ENCODE measurements around the gene KSR1. TPM values are rescaled to one million over a fixed set of nuclear protein-coding genes. Genes with fewer than 3 reads are reported as not detected.

The KSR1 gene
- total and polyA plus RNA-seq, 10 of the 15 experiments (the other 5 are each of a cell fraction or from before 2014, with no cell fraction given) = 0.97 to 66.6 (median 22.9) TPM

DNA sequence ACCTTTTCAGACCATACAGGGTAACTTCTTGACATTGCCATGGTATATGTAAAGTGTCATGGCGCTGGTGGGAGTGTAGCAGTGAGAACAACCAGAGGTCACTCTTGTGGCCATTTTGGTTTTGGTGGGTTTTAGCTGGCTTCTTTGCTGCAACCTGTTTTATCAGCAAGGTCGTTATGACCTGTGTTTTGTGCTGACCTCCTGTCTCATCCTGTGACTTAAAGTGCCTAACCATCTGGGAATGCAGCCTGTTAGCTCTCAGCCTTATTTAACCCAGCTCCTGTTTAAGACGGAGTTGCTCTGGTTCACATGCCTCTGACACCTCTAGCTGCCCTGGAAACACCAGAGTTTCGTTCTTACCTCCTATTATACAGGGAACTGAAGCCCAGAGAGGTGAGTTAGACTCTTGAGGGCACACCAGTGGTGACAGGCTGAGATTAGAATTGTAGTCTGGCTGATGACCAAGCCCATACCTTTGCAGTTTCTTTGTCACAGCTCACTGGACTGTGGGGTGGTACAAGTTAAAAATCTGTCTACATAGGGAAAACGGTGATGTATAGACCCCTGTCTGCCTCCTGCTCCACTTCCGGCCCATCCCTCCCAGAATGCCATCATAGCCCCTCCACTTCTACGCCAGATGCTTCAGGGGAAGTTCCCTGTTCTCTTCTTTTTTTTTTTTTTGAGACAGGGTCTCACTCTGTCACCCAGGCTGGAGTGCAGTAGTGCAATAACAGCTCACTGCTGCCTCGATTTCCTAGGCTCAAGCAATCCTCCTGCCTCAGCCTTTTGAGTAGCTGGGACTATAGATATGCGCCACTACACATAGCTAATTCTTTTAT, 21.0 kb downstream of the KSR1 start (continued):
- no peak for TF ChIP-seq IRF5 (IDR thresholded peaks at IDR 0.05; ENCODE audit: borderline replicate concordance)
- TF ChIP-seq GATAD2B (conservative IDR thresholded peaks at IDR 0.05; ENCODE audit: low read depth) = peak; percentile 47; the same call in 1 of the 2 replicates

DNA sequence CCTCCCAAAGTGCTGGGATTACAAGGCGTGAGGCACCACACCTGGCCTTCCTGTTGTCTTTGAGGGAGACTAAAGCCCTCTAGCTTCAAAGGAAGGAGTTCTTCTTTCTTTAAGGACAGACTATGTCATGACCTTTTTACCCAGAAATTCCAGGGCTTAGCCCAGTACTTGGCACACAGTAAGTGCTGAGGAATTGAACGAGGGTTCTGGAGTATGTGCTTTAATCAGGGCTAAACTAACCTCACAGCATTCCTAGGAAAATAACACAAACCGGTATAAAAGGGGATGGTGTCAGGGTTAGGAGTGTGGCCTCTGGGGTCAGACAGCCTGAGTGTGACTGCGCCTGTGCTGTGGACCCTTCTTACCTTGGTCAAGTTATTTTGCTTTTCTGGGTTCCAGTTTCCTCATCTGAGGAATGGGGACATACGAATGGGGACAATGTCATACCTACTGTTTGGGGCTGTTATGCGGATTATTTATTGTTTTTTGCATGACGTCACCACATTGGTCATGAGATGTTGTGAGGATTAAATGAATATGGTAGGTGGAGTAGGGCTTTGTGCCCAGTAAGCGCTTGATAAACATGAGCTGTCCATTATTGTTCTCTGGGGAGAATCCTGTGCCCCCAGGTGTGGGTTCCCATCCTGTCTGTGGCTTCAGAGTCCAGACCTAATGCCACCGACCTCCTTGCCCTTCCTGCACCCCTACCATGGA, 21.9 kb downstream of the KSR1 start:
- no peak for FAIRE-seq
- in situ Hi-C loops (cut with MboI) = loop anchor here (25.0 kb wide), 2 partner anchors 1084 to 1409 kb away; partner anchors contain the start of genes FLOT2, PIGS and UNC119
- ATAC-seq = no peak

More for the DNA sequence above, 21.9 kb downstream of the KSR1 start:
- H3K27ac ChIP-seq (ENCODE audit: control insufficient read depth, insufficient read depth) = peak overlapping the region; percentile 29
- no peak for DNase-seq (ENCODE audit: low read depth, low spot score)
- H3K27me3 ChIP-seq (replicated peaks in 1 of 2; ENCODE audit: control insufficient read depth in 2 of 2, insufficient read depth in 2 of 2, low read length in 1 of 2) = no peaks in the 10 kb centered on the region
- intact Hi-C loops (cut with micrococcal nuclease; ENCODE audit: unreplicated experiment) = loop anchor here (1.0 kb wide), 2 partner anchors 10 to 66 kb away; no protein-coding TSS in a partner anchor
- H3K79me2 ChIP-seq (ENCODE audit: control insufficient read depth, insufficient read depth, low read length) = peaks cover 82% of the 10 kb centered on the region
- no peak overlapping the region for H2AFZ ChIP-seq (ENCODE audit: control insufficient read depth, low read depth, low read length)
- H3K9ac ChIP-seq (ENCODE audit: control insufficient read depth, insufficient read depth, low read length) = no peak overlapping the region
- CTCF ChIA-PET = interaction anchor here (1.1 to 7.3 kb wide), 10 partner anchors 9 to 240 kb away, joined by 3 to 69 read pairs (median 5); partner anchors contain the start of gene KSR1
- peaks cover 0 to 9% of the 10 kb centered on the region in 2 experiments; a peak in 1 of 4 replicates for H3K36me3 ChIP-seq (ENCODE audit: control insufficient read depth in 2 of 2, insufficient read depth in 2 of 2, low read length in 1 of 2)
- peak overlapping the region; percentile 0; the same call in 1 of the 2 replicates for H3K4me3 ChIP-seq
- SMC1A ChIA-PET (ENCODE audit: uncharacterized antibody, unreplicated experiment) = interaction anchor here (0.6 to 13.2 kb wide), 7 partner anchors 10 to 68 kb away, joined by 3 to 228 read pairs (median 6); partner anchors contain the start of gene KSR1
- H4K20me1 ChIP-seq (ENCODE audit: control insufficient read depth, insufficient read depth) = no peaks in the 10 kb centered on the region
- WGBS (ENCODE audit: insufficient coverage, insufficient replicate concordance, low lambda C conversion rate, missing lambda C conversion rate) = 83% methylated on average over 9 of the region's 9 CpGs
- POLR2A ChIA-PET = interaction anchor here (0.6 to 2.6 kb wide), 6 partner anchors 11 to 416 kb away, joined by 3 to 7 read pairs (median 3); no protein-coding TSS in a partner anchor
- H3K9me3 ChIP-seq (replicated peaks; ENCODE audit: control insufficient read depth, insufficient read depth, low read length) = no peaks in the 10 kb centered on the region
- BruUV-seq (replicated peaks) = no TSS peak
- H3K4me2 ChIP-seq (ENCODE audit: control insufficient read depth, insufficient read depth) = peak overlapping the region; percentile 67
- TF ChIP-seq PRDM15 (CRISPR knock-in tag; IDR thresholded peaks at IDR 0.05) = no peak
- TF ChIP-seq ESRRA (IDR thresholded peaks at IDR 0.05; ENCODE audit: low read length) = no peak
- peaks cover 69% of the 10 kb centered on the region for H3K4me1 ChIP-seq (ENCODE audit: control insufficient read depth, insufficient read depth, low read length)
- RAD21 ChIA-PET (ENCODE audit: unreplicated experiment) = interaction anchor here (1.4 to 12.5 kb wide), 7 partner anchors 10 to 67 kb away, joined by 4 to 229 read pairs (median 12); partner anchors contain the start of gene KSR1

All from GM12878 (cell line).